H1 (cell line): Measurements from ENCODE around the gene CA5A. TPM values are rescaled to one million over a fixed set of nuclear protein-coding genes. Genes with fewer than 3 reads are reported as not detected.

Experiments used
- JUND ChIP-seq: IDR thresholded peaks from 2 replicates; pipeline ENCODE4 v1.6.1; 2011; ENCODE audit warnings: mild to moderate bottlenecking, improper control_type of control experiment, low read length
- RAD21 ChIP-seq, 2 experiments: IDR thresholded peaks in 1 of 2; conservative IDR thresholded peaks in 1 of 2; 2 replicates each; pipeline ENCODE4 v1.6.1; 2011; ENCODE audit warnings: low read depth in 2 of 2, low read length in 2 of 2, improper control_type of control experiment in 1 of 2, inconsistent platforms in 1 of 2, mild to moderate bottlenecking in 1 of 2, moderate library complexity in 1 of 2
- polyA plus RNA-seq, 7 experiments: library from polyadenylated mRNA; depleted of rRNA in 3 of 7; stranded (reverse) in 5 of 7; unstranded in 2 of 7; fragments of >200 nt in 5 of 7; fragments of 200-250 nt in 2 of 7; gene quantifications; 1 replicate in 5 of 7; 2 replicates in 1 of 7; 4 replicates in 1 of 7; pipeline versions ENCODE4 v1.2.1 to v1.2.3, GENCODE V29; 2011 to 2013; ENCODE audit warnings: missing spikeins in 2 of 7, mixed read lengths in 2 of 7
- total RNA-seq: library from RNA; stranded (reverse); fragmentation: NEBNext Ultra II Directional; extraction: Animal tissue kit (Norgen Biotek cat#: 25700); gene quantifications from 2 replicates; pipeline ENCODE4 v1.2.1, GENCODE V29; 2021

CA5A gene
- total and polyA plus RNA-seq, 2 of the 8 experiments (the other 6 are each of a cell fraction or from before 2014, with no cell fraction given): not detected

DNA sequence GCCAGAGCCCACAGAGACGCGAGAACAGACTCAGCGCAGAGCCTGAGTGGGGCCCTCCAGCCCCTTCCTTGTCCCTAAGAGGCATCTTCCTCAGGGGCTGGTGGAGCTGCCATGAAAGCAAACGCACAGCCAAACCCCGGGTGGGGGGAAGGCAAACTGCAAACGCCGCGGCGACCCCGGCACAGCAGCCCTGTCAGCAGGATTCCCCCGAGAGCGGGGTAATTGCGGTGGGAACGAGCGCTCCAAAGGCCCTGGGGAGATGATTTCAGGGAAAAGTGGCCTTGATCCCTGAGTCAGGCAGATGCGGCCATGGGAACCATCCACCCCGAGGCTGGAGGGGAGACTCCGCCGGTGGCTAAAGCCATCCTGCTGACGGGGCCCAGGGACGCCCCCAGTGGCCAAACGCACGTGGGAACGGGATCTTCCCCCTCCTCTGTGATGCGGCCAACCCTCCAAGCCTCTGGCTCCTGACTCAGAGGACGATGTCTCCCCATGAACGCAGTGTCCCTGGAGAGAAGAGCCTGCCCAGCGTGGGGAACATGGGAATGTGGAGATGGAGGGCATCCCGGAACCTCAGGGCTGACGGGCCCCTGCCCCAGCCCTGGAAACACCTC is 92.1 kb downstream of the CA5A start (continued):
- TF ChIP-seq RAD21 (IDR thresholded peaks at IDR 0.05 in 1 of 2, conservative IDR thresholded peaks at IDR 0.05 in 1 of 2; ENCODE audit: low read depth in 2 of 2, low read length in 2 of 2): peak; percentile 37 to 53
- TF ChIP-seq JUND: no peak
